ENCODE results near the gene MZF1.
A peak's percentile ranks its signal among the peaks of the same experiment; 100 is the strongest.

Gene MZF1

DNA sequence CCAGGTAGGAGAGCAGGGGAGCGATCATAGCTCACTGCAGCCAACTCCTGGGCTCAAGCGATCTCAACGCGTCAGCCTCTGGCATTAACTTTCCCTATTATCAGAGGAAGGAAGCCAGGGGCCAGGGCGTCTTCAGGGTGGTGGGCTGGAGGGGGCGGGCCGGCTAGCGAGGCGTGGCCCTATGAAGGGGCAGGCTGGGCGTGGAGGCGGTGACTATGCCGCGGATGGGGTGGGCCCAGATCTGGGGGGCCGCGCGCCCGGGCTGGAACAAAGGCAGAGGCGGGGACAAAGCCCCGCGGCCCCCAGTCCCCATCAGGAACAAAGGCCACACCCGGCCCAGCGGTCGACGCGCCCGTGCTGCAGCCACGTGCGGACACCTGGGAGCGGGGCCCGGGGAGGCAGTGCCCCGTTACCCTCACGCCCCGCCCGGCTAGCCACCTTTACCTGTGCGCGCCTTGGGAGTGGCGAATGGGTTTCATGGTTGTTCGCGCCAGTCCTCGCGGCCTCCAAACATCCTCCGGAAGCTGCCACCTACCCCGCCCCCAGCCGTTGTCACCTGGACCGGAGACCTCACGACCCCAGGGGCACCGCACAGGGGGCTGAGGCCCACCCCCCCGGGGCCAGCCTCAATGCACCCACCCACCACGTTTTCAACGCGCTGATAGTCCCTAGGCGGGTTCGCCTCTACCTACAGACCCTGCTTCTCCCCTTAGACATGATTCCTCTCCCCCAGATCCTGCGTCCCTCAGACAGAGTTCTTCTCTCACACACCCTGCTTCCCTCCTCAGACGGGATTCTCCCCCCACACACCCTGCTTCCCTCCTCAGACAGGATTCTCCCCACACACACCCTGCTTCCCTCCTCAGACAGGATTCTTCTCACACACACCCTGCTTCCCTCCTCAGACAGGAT is 34.6 kb downstream of the MZF1 start:
- DNase-seq = peak in 1 of 4 experiments; percentile 27

- DNase-seq = no peak
Measured at GRCh38 chr19:58536852-58537798, 36.0 kb downstream of the MZF1 start.

DNA sequence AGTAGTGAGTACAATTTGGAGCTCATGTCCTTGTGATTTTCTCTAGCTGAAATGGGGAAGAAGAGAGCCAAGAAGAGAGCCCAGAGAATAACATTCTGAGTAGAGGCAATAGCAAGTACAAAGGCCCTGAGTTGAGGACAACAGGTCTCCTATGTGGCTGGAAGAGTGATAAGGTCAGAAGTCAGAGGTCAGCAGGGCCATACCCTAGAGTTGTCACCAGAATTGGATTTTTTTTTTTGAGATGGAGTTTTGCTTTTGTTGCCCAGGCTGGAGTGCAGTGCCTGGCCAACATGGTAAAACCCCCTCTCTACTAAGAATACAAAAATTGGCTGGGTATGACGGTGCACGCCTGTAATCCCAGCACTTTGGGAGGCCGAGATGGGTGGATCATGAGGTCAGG is 37.3 kb downstream of the MZF1 start:
- no peak for DNase-seq

- no peak for DNase-seq
Measured at GRCh38 chr19:58531034-58531840, 41.9 kb downstream of the MZF1 start.

GRCh38 chr19:58529405-58529804 is 43.7 kb downstream of the MZF1 start:
- no peak for DNase-seq

DNA sequence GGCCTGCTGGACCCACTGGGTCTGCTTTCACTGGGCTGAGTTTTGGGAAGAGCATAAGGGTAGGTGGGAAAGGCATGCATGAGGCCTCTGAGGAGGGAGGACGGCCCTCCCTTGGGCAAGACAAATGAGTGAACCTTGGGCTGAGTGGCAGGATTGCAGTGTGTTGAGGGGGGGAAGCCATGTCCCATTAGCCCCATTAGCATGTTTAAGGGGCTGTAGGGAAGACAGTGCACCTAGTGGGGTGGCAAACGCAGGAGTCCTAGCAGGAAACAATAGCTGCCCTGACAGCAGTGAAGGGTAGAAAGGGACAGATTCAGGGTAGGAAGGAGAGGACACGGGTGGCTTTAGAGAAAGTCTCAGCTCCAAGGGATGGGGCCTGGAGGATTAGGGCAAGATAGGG is 50.4 kb downstream of the MZF1 start:
- DNase-seq = no peak

DNA sequence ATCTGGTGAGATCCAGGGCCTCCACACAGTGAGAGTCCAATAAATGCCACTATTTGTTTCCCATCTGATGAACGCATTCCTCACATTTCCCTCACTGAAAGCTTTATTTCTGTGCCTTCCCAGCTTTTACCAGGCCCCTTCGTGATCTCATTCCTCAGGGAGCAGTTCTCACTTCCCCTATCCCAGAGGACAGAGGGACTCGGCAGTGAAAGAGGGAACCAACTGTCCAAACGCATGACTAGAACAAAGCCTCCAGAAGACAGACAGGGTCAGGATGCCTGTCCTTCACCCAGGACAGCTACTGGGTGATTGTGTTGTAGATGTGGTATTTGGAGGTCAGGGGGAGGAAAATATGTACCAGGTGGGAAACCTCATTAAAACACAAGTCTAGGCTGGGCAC is 51.5 kb downstream of the MZF1 start:
- peak; percentile 37 to 64 (median 58) for DNase-seq

GRCh38 chr19:58520257-58520599 is 52.9 kb downstream of the MZF1 start:
- no peak for DNase-seq

- peak; percentile 94 to 97 (median 96) for DNase-seq
Measured at GRCh38 chr19:58519355-58520256, 53.5 kb downstream of the MZF1 start, which contains the start of gene ZBTB45. ZBTB45 (minus strand) TSS chr19:58519810; CDS start chr19:58517673, 2,137 bp downstream.

- peak; percentile 62 to 83 (median 75) for DNase-seq
Measured at GRCh38 chr19:58519087-58519354, 54.1 kb downstream of the MZF1 start.

DNA sequence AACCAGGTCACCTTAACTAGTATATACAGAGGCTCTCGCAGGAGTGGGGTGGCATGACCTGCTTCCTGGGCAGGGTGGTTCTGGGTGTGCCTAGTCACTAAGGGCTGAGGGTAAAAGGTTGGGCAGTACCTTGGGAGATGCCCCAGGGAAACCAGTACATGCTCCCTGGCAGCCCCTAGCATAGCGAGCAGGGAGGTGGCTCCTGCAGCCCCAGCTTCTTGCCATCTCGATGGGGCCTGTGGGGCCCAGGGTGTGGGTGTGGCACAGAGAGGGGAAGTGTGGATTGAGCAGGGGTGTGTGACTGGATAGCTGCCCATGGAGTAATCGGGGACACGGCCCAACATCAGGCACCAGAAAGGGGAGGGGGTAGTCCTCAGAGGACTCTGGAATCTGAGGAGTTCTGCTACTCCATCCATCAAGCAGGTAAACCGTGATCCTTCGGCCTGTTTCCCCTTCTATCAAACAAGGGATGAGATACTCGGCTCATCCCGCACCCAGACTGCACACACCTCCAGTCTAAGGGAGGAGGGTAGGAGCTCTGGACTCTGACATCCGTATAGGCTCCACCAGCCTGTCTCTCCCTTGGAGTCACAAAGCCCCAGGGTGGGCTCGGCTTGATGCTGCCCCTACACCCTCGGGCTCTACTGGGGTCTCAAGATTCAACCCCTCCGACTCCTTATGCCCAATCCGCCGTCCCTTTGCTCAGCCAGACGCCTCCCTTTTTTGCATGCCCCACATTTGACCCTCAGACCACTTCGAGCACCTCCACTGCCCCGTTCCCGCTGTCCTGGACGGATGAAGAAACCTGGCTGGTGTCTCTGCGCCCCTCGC is 54.7 kb downstream of the MZF1 start:
- DNase-seq = peak; percentile 35 to 72 (median 66)

DNA sequence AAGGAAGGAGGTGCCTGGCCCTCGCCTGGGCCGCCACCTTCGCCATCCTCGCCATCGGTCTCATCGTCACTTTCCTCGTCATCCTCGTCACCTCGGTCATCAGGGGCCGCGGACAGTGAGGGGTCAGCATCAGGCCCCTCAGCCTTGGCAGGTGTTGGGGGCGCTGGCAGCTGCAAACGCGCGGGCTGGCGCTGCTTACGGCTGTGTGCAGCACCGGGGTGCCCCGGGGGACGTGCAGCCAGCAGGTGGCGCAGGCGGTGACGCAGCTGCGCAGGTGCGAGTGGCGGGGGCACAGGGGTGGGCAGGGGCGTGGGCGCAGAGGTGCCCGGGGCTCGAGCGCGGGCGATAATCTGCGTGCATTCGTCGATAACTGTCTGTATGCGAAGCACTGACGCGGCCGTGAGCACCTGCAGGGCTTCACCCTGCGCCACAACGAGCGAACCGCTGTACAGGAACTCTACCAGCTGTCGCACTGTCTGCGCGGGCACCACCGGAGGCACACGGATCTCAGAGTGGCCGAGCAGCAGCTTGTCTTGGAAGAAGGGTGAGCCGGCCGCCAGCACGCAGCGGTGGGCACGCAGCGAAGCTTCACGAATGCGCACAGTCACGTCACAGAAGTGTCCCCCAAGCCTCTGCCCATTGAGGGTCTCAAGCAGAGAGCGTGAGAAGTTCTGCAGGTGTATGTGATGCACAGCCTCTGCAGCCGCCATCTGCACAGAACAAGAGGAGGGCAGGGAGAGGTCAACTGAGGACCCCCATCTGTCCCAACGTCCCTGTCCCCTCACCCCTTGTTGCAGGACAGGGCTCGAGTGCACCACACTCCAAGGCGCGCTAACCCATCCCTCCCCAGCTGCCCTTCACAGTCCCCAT is 55.9 kb downstream of the MZF1 start:
- no peak for DNase-seq

- DNase-seq = no peak
Measured at GRCh38 chr19:58516246-58516836, 56.8 kb downstream of the MZF1 start.

GRCh38 chr19:58515259-58515658 is 57.9 kb downstream of the MZF1 start:
- no peak for DNase-seq

GRCh38 chr19:58514564-58515022 is 58.5 kb downstream of the MZF1 start:
- no peak for DNase-seq

GRCh38 chr19:58513694-58514563 is 59.2 kb downstream of the MZF1 start:
- DNase-seq = peak; percentile 96 to 99 (median 98)

DNA sequence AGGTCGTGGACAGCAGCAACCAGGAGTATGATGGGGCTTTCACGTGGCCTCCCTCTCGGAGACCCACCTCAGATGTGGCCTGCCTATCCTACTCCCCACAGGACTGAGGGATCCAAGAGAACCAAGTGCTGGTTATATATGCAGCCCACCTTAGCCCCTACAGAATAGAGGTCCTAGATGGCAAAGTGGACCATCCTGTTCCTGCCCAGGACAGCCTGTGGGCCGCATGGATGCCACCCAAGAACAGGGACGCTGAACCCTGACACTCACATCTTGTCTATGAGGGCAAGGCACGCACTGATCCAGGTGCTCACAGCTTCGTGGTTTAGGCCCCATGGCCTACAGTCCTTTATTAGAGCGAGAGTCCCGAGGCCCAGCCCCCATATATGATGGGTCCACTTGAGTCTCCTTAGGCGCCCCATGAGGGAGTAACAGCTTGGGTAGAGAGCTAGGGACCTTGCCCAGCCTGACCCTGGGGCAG is 59.9 kb downstream of the MZF1 start:
- DNase-seq = no peak

All from suppressor macrophage (primary cell).